DOHH2 (cell line): ENCODE results near the gene TTC39B.

Experiments
- EZH2phosphoT487 ChIP-seq: fragments of 200-600 bp; sonication (generic); IDR thresholded peaks from 2 replicates; pipeline ENCODE4 v1.6.1; 2017; ENCODE audit warnings: borderline replicate concordance, mild to moderate bottlenecking, antibody characterized with exemption, low read length, moderate library complexity, mixed read lengths
- TF ChIP-seq, protein P1 (sequence below): fragments of 200-600 bp; sonication (generic); IDR thresholded peaks from one replicate; pipeline ENCODE4 v1.5.1; 2014; ENCODE audit warnings: antibody characterized with exemption, mild to moderate bottlenecking, low read depth, low read length; ENCODE audit not compliant: poor library complexity, severe bottlenecking

DNA sequence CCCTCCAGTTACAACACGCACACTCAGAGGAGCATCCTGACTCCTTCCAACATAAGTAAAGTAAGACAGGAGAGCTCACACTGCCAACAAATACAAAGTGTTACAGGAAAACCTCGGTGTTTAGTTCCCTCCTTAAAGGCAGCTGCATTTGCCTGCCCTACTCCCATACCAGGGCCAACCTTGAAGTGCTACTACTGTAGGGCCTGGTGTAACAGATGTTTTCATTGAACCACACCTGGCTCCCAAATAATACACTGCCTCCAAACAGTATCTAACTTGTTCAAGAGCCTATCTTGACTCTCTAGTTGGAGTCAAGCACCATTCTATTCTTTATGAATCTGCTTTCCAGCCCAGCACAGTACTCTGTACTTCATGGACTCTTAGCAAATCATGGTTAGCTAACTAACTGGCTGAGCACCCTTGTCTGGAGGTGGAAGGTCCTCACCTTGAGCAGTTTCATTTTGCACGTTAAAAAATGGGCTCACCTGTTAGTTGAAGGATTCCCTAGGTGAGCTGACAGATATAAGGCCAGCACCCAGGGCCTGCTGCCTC lies 34.6 kb downstream of the TTC39B start:
- TF ChIP-seq, protein P1, sequence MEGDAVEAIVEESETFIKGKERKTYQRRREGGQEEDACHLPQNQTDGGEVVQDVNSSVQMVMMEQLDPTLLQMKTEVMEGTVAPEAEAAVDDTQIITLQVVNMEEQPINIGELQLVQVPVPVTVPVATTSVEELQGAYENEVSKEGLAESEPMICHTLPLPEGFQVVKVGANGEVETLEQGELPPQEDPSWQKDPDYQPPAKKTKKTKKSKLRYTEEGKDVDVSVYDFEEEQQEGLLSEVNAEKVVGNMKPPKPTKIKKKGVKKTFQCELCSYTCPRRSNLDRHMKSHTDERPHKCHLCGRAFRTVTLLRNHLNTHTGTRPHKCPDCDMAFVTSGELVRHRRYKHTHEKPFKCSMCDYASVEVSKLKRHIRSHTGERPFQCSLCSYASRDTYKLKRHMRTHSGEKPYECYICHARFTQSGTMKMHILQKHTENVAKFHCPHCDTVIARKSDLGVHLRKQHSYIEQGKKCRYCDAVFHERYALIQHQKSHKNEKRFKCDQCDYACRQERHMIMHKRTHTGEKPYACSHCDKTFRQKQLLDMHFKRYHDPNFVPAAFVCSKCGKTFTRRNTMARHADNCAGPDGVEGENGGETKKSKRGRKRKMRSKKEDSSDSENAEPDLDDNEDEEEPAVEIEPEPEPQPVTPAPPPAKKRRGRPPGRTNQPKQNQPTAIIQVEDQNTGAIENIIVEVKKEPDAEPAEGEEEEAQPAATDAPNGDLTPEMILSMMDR, result no peak
- no peak for TF ChIP-seq EZH2phosphoT487
